Stimulated activated CD4-positive, alpha-beta T cell treated with anti-CD3 and anti-CD28 coated beads, TNF-alpha, amount 100 ng/mL, for 1 hour (primary cell): Measurements from ENCODE around the gene GTF2IRD1.
"Not testable (repeated sequence)": the region's sequence is repeated elsewhere in the genome, so short reads cannot be mapped to it uniquely, and the experiment has no call there.

ENCODE experiments used
- DNase-seq, 3 donors: peaks; one replicate each; pipeline ENCODE4 v3.0.0-alpha.2; 2020; ENCODE audit warnings: low read depth in 3 of 3, low spot score in 1 of 3

Gene GTF2IRD1

DNA sequence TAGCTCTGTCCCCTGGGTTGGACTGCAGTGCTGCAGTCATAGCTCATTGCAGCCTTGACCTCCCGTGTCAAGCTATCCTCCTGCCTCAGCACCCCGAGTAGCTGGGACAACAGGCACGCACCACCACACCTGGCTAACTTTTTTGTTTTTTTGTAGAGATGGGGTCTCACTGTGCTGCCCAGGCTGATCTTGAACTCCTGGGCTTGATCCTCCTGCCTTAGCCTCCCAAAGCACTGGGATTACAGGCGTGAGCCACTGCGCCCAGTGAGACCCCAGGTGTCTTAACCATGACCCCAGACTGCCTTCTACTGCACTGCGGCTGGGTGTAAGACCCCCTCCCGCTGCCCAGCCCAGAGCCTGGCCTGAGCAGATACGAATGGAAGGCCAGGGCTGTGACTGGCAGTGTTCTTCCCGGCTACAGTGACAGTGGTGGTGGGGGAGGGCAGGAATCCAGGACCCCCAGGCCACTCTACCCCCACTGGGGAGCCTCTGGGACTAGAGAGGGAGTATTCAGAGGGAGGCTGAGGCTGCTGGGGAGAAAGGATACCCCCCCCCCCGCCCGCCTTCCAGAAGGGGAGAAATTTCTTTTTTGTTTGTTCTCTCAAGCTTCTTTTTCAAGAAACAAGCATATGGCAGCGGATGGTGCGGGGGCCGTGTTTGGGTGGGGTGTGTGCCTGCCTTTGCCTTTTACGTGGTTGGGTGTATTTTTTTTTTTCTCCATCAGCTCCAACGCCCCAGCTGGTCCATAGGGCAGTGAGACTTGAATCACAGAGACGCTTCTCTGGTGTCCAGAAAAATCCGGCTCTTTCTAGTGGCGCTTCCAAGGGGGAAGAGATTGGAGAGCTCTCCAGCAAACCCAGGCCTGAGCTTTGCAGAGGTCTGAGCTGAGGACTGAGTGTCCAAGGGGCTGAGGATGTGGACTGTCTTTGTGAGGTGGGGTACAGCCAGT, 36.6 kb downstream of the GTF2IRD1 start:
- no peak for DNase-seq

DNA sequence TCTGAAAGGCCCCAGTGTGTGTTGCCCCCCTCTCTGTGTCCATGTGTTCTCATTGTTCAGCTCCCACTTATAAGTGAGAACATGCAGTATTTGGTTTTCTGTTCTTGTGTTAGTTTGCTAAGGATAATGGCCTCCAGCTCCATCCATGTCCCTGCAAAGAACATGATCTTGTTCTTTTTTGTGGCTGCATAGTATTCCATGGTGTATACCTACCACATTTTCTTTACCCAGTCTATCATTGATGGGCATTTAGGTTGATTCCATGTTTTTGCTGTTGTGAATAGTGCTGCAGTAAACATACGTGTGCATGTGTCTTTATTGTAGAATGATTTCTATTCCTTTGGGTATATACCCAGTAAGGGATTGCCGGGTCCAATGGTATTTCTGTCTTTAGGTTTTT, 37.8 kb downstream of the GTF2IRD1 start:
- not testable (repeated sequence) for DNase-seq

- DNase-seq, result no peak
Observed at GRCh38 chr7:74493295-74493694, 39.6 kb downstream of the GTF2IRD1 start.

- DNase-seq, result no peak
Observed at GRCh38 chr7:74494076-74494548, 40.4 kb downstream of the GTF2IRD1 start.

GRCh38 chr7:74495112-74496086, 41.7 kb downstream of the GTF2IRD1 start:
- DNase-seq, result no peak

DNA sequence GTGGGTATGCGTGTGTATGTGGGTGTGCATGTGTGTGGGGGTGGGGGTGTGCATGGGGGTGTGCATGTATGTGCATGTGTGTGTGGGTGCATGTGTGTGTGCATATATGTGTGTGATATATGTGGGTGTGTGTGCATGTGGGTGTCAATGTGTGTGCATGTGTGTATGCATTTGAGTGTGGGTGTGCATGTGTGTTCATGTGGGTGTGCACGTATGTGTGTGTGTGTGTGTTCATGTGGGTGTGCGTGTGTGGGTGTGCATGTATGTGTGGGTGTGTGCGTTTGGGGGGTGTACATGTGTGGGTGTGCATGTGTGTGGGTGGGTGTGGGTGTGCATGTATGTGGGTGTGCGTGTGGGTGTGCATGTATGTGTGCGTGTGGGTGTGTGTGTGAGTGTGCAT, 42.6 kb downstream of the GTF2IRD1 start:
- no peak for DNase-seq

DNA sequence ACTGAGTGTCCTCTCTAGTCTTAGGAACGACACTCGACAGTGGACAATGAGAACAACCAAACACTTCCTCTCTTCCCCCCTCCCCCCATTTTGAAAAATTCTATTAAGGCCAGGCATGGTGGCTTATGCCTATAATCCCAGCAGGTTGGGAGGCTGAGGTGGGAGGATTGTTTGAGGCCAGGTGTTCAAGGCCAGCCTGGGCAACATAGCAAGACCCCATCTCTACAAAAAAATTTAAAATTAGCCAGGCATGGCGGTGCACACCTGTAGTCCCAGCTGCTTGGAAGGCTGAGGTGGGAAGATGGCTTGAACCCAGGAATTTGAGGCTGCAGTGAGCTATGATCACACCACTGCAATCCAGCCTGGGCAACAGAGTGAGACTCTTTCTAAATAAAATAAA, 43.1 kb downstream of the GTF2IRD1 start:
- DNase-seq, result not testable (repeated sequence)

- DNase-seq, result no peak
Observed at GRCh38 chr7:74498354-74498753, 44.6 kb downstream of the GTF2IRD1 start.

- DNase-seq, result no peak
Observed at GRCh38 chr7:74498996-74499834, 45.5 kb downstream of the GTF2IRD1 start.

GRCh38 chr7:74499835-74500388, 46.2 kb downstream of the GTF2IRD1 start:
- DNase-seq, result no peak

GRCh38 chr7:74501298-74501697, 47.6 kb downstream of the GTF2IRD1 start:
- DNase-seq, result no peak

DNA sequence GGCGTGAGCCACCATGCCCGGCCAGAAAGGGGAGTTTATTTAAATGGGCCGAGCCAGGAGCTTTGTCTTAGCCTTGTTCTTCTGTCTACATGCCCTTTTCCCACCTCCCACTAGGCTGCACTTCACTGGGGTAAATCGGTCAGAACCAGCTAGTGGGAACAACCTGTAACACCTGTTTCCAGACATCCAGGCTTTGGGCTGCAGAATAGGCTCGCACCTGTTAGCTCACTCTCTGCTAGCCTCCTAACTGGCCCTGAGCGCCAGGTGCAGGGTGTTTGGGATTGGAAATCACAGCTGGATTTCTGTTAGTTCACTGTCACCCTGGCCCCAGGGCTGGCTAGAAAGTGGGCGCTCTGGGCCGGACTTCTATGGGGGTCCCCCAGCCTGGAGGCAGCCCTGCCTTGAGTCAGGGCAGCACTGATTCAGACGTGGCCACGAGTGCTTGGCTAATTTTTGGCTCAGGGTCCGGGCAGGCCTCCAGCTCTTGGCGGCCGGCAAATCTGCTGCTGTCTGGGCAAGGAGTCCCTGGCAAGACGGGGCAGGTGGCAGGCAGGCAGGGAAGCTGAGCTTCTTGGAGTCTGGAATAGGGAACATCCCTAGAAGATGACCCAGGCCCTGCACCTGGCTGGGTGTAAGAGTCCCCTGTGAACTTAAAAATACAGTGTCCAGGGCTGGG, 48.6 kb downstream of the GTF2IRD1 start:
- no peak for DNase-seq

DNA sequence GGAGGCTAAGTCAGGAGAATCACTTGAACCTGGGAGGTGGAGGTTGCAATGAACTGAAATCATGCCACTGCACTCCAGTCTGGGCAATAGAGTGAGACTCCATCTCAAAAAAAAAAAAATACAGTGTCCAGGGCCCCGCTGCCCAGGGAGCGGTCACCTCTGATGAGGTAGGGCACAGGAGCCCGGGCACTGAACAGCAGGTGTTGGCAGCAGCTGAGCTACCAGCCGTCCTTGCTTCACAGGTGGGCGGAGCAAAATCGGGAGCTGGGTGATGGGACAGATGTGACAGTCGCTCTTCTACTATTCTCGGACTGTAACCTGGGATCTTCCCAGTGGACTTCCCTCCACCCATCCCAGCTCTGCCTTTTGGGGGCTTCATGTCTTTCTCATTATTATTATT, 49.4 kb downstream of the GTF2IRD1 start:
- DNase-seq, result no peak

- DNase-seq, result no peak
Observed at GRCh38 chr7:74503943-74504342, 50.2 kb downstream of the GTF2IRD1 start.

- DNase-seq, result no peak
Observed at GRCh38 chr7:74505471-74506324, 52.0 kb downstream of the GTF2IRD1 start.

- no peak for DNase-seq
Observed at GRCh38 chr7:74506325-74506724, 52.6 kb downstream of the GTF2IRD1 start.

DNA sequence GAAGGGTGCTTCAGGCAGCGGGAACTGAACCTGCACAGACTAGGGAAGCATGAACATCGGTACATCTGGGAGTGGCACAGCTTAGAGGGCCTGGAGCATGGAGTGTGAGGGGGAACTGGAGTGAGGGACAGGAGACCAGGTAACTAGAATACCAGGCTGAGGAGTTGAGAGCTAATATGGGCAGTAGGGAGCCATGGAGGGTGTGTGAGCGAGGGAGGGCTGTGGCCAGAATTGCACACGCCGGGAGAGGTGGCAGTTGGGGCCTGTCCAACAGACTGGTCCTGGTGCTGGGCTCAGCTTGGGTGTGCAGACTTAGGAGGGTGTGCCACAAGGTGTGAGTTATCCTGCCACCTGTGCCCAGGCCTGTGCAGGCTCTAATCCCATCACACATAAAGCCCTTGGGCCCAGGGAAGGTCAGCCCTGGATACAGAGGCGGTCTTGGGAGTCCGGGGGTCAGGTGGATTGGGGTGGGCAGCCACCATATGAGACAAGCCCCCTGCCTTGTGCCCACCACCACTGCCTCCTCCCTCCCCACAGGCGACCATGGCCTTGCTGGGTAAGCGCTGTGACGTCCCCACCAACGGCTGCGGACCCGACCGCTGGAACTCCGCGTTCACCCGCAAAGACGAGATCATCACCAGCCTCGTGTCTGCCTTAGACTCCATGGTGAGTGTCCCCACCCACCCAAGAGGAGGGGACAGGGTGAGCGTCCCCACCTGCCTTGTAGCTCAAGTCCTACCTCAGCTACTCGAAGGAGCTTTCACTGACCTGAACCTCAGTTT, 54.0 kb downstream of the GTF2IRD1 start:
- DNase-seq, result no peak

DNA sequence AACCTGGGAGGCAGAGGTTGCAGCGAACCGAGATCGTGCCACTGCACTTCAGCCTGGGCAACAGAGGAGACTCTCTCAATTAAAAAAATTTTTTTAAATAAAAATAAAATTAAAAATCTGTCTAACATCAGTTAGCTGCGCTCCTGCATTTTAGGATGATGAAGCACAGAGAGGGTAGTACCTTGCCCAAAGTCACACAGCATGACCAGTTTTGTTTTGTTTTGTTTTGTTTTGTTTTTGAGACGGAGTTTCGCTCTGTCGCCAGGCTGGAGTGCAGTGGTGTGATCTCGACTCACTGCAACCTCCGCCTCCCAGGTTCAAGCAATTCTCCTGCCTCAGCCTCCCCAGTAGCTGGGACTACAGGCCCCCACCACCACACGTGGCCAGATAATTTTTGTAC, 55.7 kb downstream of the GTF2IRD1 start:
- not testable (repeated sequence) for DNase-seq
